GM21447 (cell line): ENCODE measurements around the gene MT2A.
"Not testable (repeated sequence)": the region's sequence is repeated elsewhere in the genome, so short reads cannot be mapped to it uniquely, and the experiment has no call there.

Experiments used
- ATAC-seq: cut with Tn5 transposase; IDR thresholded peaks from one replicate; pipeline ENCODE4 v1.9.1; 2021; ENCODE audit not compliant: unreplicated experiment

Gene MT2A

DNA sequence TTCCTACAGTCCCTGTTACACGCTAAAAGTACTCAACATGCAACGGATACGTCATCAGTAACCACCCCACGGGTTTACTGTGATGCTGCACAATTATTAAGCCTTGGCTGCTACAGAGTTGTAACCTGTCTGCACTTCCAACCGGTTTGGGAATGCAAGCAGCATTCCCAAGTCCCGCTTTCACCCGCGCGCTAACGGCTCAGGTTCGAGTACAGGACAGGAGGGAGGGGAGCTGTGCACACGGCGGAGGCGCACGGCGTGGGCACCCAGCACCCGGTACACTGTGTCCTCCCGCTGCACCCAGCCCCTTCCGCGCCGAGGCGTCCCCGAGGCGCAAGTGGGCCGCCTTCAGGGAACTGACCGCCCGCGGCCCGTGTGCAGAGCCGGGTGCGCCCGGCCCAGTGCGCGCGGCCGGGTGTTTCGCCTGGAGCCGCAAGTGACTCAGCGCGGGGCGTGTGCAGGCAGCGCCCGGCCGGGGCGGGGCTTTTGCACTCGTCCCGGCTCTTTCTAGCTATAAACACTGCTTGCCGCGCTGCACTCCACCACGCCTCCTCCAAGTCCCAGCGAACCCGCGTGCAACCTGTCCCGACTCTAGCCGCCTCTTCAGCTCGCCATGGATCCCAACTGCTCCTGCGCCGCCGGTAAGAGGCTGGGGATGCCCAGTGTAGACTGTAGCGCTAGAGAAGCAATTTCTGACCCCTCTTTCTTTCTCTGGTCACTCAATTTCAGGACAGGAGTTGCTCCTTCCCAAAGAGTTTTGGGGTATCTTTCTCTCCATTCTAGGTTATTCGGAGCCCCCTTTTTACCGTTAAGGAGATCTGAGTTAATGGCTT lies at the start of gene MT2A:
Gene MT2A, plus strand, starts transcription at position 542 of the 833 bp plus-strand sequence. Its CDS starts 72 bp downstream, at position 614.
- peak; percentile 75 for ATAC-seq

DNA sequence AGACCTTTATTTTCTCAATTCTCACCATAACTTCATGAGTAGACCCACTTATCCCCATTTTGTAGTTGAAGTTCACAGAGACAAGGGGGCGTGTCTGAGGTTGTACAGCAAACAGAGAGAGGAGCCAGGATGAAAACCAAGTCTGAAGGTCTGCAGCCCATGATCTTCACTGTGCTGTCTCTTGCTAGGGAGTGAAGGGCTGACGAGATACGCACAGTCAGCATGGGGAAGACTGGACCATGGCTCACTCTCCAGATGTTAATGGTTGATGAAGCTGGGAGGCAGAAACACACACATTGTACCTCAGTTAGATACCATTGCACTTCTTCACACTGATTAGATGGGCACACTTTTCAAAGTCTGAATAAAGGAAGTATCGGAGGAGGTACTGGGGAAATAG lies 49.3 kb upstream of the MT2A start:
- no peak for ATAC-seq

DNA sequence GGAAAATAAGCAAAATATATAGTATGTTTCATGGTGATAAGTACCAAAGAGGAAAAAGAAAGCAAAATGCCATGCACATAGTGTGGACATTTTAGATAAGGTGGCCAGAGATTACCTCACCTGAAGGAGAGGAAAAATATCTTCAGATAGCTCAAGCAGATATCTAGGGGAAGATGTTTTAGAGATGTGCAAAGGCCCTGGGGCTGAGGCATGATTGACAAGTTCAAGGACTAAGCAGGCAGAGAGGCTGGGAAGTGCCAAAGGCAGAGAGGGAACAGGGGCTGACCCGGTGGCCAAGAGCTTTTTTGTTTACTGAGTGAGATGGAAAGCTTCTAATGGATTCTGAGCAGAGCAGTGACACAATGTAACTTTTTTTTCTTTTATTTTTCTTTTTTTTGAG lies 47.9 kb upstream of the MT2A start:
- no peak for ATAC-seq

GRCh38 chr16:56561126-56561525 lies 47.3 kb upstream of the MT2A start:
- no peak for ATAC-seq

DNA sequence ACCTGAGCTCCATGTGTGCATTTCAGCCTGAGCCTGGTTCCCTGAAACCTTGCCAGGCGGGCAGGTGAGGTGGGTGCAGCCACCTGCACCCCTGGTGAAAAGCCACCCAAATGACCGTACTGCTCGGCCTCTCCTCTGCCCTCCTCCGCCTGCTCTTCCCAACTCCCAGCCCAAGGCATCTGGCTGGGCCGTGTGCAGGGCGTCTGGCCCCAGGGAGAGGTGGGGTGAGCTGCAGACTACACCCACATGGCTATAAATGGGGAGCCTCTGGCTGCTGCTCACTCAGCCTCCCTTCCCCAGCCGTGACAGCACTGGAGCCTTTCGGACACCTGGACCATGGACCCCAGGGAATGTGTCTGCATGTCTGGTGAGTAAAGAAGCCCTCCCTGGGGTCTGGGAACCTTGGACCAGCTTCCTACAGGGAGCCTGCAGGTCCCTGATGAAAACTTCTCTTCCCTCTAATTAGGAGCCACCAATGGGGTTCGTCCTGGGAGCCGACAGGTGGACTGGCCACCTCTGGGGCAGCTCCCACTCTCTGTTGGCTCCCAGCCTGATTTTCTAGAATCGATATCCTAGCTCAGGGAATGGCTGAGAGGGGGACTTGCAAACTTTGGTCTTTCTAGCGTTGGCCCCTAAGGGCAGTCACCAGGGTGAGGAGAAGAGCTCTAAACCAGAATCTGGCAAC lies 43.4 kb upstream of the MT2A start, which contains the start of gene MT4:
Gene MT4, plus strand, starts transcription at position 281 of the 685 bp plus-strand sequence. Its CDS starts 56 bp downstream, at position 337.
- no peak for ATAC-seq

DNA sequence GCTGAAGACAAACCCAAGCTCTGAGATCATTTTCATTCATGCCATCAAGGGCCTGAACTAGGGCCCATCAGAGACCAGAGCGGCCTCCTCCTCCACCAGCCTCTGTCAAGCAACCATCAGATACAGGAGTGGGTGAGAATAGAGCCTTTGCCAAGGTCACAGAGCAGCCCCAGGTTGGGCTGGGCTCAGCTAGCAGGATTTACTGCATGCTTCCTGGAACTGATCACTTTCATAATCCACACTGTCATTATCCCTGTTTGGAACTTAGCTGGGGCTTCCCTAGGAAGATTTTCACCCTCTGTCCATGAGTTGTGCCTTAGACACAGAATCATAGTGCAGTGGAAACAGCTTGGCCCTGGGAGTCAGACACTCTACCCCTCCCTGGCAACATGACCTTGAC lies 38.4 kb upstream of the MT2A start:
- ATAC-seq = no peak

DNA sequence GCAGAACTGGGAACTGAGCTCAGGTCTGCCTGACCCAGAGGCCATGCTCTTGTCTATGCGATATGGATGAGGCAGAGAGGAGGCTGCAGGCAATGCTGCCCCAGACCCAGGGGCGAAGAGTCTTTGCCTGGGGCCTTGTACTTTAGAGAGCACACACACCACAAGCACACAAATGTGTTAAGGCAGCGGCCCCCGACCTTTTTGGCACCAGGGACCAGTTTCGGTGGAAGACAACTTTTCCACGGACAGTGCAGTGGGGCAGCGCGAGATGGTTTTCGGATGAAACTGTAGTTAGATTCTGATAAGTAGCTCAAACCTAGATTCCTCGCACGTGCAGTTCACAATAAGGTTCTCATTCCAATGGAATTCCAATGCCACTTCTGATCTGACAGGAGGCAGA lies 36.9 kb upstream of the MT2A start:
- ATAC-seq = no peak

DNA sequence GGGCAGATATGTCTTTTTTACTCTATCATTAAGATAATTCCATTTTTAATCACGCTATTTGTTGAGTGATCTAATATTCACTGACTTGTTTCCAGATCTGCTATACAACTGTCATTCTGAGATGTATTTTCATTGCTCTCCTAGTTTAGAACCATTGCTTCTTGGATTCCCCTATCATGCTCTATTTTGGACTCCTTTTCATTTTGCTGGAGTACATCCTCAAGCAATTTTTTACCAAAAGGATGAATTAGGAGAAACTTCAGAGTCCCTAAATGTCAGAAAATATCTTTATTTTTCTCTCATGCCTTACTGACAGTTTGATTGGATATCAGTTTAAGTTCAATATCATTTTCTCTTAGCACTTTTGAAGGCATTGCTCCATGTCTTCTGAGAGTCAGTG lies 33.8 kb upstream of the MT2A start:
- ATAC-seq = no peak

- peak; percentile 91 for ATAC-seq
Measured at GRCh38 chr16:56576585-56577299, 31.6 kb upstream of the MT2A start.

- no peak for ATAC-seq
Measured at GRCh38 chr16:56577300-56577625, 31.1 kb upstream of the MT2A start.

DNA sequence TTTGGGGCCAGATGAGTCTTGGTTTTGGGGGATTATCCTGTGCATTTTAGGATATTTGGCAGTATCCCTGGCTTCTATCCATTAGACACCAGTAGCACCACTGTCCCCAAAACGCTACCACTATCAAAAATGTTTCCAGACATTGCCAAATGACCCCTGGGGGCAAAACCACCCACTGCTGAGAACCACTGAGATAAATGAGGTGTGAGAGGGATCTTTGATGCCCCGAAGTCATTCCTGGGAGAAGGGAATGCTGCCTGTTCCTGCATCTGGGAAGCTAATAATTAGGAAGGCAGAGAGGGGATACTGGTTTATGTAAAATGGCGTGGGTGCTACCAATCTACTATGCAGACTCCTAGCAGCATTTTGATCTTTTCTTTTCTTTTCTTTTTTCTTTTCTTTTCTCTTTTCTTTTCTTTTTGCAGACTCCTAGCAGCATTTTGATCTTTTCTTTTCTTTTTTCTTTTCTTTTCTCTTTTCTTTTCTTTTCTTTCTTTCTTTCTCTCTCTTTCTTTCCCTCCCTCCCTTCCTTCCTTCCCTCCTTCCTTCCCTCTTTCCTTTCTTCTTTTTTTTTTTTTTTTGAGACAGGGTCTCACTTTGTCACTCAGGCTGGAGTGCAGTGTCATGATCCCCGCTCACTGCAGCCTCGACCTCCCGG lies 27.9 kb upstream of the MT2A start:
- ATAC-seq = no peak

DNA sequence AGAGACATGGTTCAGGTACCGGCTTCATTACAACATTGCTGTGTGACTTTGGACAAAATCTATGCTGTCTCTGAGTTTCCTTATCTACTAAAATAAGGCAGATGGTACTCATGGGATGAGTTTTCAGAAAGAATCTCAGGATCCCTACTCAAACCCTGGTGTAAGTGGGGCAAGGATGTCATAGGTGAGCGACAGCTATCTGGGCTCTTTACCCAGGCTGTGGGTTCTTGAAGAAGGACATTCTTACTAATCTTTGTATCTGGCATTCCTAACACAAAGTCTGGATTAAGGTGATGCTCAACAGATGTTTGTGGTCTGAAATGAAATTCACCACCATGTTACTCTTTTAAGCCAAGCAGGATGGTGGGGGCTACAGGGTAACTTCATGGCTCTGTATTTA lies 25.5 kb upstream of the MT2A start:
- not testable (repeated sequence) for ATAC-seq

DNA sequence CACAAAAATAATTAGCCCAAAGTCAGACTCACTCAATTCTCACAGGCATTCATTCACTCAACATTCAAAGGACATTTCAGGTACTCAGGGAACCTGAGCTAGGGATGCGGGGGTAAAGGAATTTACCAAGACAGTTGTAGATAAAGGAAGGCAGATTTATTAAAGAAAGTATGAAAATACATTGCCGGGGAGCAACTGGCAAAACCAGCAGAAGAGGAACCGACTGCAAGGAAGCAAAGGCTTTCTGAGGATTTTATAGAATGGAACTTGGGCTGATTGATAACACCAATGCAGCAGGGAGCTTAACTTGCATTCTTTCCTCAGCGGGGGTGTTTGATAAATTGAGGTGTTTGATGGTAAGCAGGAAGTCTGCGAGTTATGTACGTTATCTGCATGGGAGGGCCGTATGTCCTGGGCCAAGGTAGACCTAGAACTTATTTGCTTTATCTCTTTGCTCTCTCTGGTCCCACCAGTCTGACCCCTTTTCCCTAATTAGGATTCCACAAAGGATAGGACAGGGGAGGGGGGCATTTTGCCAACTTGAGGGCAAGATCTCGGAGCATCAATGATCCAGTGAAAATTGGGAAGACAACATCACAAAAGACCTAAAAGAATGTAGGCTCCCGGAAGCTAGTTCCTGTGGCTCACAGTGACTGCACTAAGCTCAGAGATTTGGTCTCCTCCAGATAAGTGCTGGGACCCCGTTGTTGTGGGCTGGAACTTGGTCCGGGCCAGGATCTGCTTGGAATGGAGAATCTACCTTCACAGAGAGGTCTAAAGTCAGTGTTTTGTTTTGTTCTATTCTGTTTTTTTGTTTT lies 24.8 kb upstream of the MT2A start:
- no peak for ATAC-seq

- ATAC-seq = no peak
Measured at GRCh38 chr16:56584276-56584675, 24.1 kb upstream of the MT2A start.

DNA sequence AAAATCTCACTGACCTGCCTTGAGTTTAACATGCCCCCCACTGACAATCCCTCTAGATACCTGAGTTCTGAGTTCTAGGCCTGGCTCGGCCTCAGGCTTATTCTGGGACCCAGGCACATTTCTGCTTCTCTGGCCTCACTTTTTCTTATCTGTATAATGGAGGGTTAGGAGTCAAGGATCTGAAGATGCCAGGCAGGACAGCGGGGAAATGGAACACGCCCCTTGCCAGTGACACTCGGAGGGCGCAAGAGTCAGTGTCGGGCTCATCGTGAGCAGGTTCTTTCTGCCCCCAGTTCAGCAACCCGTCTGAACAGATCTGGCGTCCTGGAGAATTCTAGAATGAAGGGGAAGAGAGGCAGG lies 19.6 kb upstream of the MT2A start:
- no peak for ATAC-seq

DNA sequence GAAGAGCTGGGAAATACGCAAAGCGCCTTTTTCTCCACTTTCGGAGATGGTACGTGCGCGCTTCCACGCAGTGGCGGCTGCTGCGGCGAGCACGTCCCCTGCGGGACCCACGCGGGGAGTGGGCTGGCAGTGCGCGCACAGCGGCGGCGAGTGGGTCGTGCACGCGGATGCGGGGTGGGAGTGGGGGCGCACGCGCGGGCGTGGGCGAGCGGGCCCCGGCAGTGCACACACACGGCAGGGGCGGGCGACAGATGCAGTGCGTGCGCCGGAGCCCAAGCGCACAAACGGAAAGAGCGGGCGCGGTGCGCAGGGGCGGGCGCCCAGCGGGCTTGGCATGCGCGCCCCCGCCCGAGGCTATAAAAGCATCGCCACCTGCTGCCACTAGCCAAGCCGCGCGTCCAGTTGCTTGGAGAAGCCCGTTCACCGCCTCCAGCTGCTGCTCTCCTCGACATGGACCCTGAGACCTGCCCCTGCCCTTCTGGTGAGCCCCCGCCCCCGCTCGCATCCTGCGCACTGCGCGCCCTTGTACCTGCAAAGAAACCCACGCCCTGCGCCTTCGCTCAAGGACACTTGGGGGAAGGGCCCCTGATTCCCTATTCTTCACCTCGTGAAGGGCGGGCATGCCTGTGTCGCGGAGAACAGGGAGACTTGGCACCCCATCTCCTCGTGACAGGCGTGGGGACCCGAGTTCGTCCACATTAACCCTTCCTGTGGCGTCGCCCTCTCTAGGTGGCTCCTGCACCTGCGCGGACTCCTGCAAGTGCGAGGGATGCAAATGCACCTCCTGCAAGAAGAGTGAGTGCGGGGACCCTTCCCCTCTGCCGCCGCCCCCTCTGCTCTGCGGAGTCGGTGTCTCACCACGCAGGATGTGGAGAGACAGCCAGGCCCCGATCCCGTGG lies 19.0 kb upstream of the MT2A start, which contains the start of gene MT3:
Gene MT3, plus strand, starts transcription at position 388 of the 899 bp plus-strand sequence. Its CDS starts 63 bp downstream, at position 451.
- no peak for ATAC-seq

DNA sequence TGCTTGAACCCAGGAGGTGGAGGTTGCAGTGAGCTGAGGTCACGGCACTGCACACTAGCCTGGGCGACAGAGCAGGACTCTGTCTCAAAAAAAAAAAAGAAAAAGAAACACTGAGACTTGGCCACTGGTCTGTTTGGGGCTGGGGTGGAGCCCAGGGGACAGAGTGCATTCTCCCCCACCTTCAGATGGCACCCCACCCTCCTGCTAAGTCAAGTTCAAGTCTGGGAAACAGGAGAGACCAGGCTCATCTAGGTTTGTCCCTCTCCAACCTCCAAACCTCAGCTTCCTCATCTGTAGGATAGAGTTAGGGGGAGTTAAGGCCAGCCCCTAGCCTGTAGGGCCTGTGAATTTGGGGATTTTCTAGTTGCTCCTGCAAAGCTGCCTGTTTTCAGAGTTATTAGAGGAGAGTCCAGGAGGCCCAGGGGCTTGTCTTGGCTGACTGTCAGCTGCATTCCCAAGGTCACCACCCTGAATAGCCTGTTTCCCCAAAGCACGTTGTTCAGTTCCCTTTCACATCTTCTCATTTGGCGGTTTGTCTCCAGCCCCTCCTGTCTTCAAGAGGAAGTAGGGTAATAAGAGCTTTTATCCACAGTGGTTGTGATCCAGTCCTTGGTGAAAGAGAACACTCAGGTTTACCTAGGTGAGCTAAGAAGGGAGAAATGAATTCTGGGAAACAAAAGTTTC lies 16.9 kb upstream of the MT2A start:
- ATAC-seq = no peak

GRCh38 chr16:56593573-56594291 lies 14.7 kb upstream of the MT2A start:
- no peak for ATAC-seq
